Smooth muscle cell (in vitro differentiated cells): ENCODE results near the gene RFC3. TPM values are rescaled to one million over a fixed set of nuclear protein-coding genes. Genes with fewer than 3 reads are reported as not detected.

Experiments
- DNase-seq: peaks from one replicate; lab custom pipeline; 2025; ENCODE audit not compliant: unreplicated experiment; lab: John Stamatoyannopoulos, UW
- H2AFZ ChIP-seq: fragments of 200-600 bp; sonication (generic); 2 replicates; pipeline ENCODE4 v1.6.0; 2016; ENCODE audit warnings: antibody characterized with exemption, low read depth, mild to moderate bottlenecking
- H3F3A ChIP-seq: fragments of 200-600 bp; sonication (generic); 2 replicates; pipeline ENCODE4 v1.6.0; 2017; ENCODE audit warnings: antibody characterized with exemption, low read depth
- H3K27ac ChIP-seq: fragments of 200-600 bp; sonication (generic); 2 replicates; pipeline ENCODE4 v1.5.1; 2016; ENCODE audit warnings: low read depth, mild to moderate bottlenecking
- H3K27me3 ChIP-seq: fragments of 200-600 bp; sonication (generic); 2 replicates; pipeline ENCODE4 v1.6.1; 2016; ENCODE audit warnings: low read depth, mild to moderate bottlenecking
- H3K36me3 ChIP-seq: fragments of 200-600 bp; sonication (generic); 2 replicates; pipeline ENCODE4 v1.5.1; 2016; ENCODE audit warnings: low read depth
- H3K4me1 ChIP-seq: fragments of 200-600 bp; sonication (generic); 2 replicates; pipeline ENCODE4 v1.5.1; 2016; ENCODE audit warnings: low read depth
- H3K4me2 ChIP-seq: fragments of 200-600 bp; sonication (generic); 2 replicates; pipeline ENCODE4 v1.6.0; 2016; ENCODE audit warnings: mild to moderate bottlenecking
- H3K4me3 ChIP-seq: fragments of 200-600 bp; sonication (generic); 2 replicates; pipeline ENCODE4 v1.5.1; 2016; ENCODE audit warnings: mild to moderate bottlenecking
- H3K79me2 ChIP-seq: fragments of 200-600 bp; sonication (generic); 2 replicates; pipeline ENCODE4 v1.6.0; 2016; ENCODE audit warnings: low read depth, mild to moderate bottlenecking
- H3K9ac ChIP-seq: fragments of 200-600 bp; sonication (generic); 2 replicates; pipeline ENCODE4 v1.6.0; 2016; ENCODE audit warnings: low read depth
- H3K9me3 ChIP-seq: fragments of 200-600 bp; sonication (generic); replicated peaks from 2 replicates; pipeline ENCODE4 v1.5.1; 2016; ENCODE audit warnings: low read depth
- H4K20me1 ChIP-seq: fragments of 200-600 bp; sonication (generic); 2 replicates; pipeline ENCODE4 v1.6.0; 2016; ENCODE audit warnings: low read depth
- CTCF ChIP-seq: fragments of 200-600 bp; sonication (generic); IDR thresholded peaks from 2 replicates; pipeline ENCODE4 v1.5.1; 2017; ENCODE audit warnings: borderline replicate concordance, mild to moderate bottlenecking, antibody characterized with exemption; ENCODE audit not compliant: insufficient read depth, poor library complexity, severe bottlenecking
- whole genome bisulfite sequencing: methylation state at CpG from one replicate; pipeline ENCODE4 v1.1.7; 2016; ENCODE audit warnings: low lambda C conversion rate; 5-methylcytosine and 5-hydroxymethylcytosine counted together
- polyA plus RNA-seq: library from polyadenylated mRNA; unstranded; fragments of >200 nt; fragmentation: Nextera tagmentation; extraction: Ambion mirVana; gene quantifications from 2 replicates; pipeline ENCODE4 v1.2.1, GENCODE V29; 2016
- total RNA-seq: library from RNA; depleted of rRNA; stranded (reverse); fragments of >200 nt; gene quantifications from 2 replicates; pipeline ENCODE4 v1.2.3, GENCODE V29; 2014

Gene RFC3
- total and polyA plus RNA-seq, 2 experiments from 2014 or later, result 7.3 to 11.6 TPM

GRCh38 chr13:33871207-33872004 lies 53.5 kb downstream of the RFC3 start:
- Histone ChIP-seq H3K36me3 (no peaks in the 10 kb centered on the region), H3K9ac (no peak overlapping the region), H3K4me1 (no peaks in the 10 kb centered on the region), H3K27me3 (no peaks in the 10 kb centered on the region), H4K20me1 (no peaks in the 10 kb centered on the region), H3K27ac (no peak overlapping the region), H3K9me3 (no peaks in the 10 kb centered on the region), H3F3A (no peaks in the 10 kb centered on the region), H3K4me2 (no peak overlapping the region), H3K4me3 (no peak overlapping the region), H3K79me2 (no peaks in the 10 kb centered on the region), H2AFZ (no peak overlapping the region)
- TF ChIP-seq CTCF, result no peak
- 71% methylated on average over 7 of the region's 7 CpGs for WGBS
- DNase-seq, result no peak

- no peak overlapping the region for H3K9ac ChIP-seq
Observed at GRCh38 chr13:33872005-33872351, 54.0 kb downstream of the RFC3 start.

GRCh38 chr13:33873251-33873908 lies 55.4 kb downstream of the RFC3 start:
- no peaks in the 10 kb centered on the region for H3K79me2 ChIP-seq
- no peaks in the 10 kb centered on the region for H3K9me3 ChIP-seq
- no peak overlapping the region for H3K4me2 ChIP-seq
- no peak overlapping the region for H3K9ac ChIP-seq
- no peaks in the 10 kb centered on the region for H4K20me1 ChIP-seq
- no peaks in the 10 kb centered on the region for H3F3A ChIP-seq
- H3K4me1 ChIP-seq, result no peaks in the 10 kb centered on the region
- no peak for DNase-seq
- no peaks in the 10 kb centered on the region for H3K36me3 ChIP-seq
- H3K27me3 ChIP-seq, result no peaks in the 10 kb centered on the region
- H3K4me3 ChIP-seq, result no peak overlapping the region
- no peak for TF ChIP-seq CTCF
- WGBS, result 85% methylated on average over 5 of the region's 5 CpGs
- no peak overlapping the region for H2AFZ ChIP-seq
- H3K27ac ChIP-seq, result no peak overlapping the region

More at GRCh38 chr13:33872005-33872351, 54.0 kb downstream of the RFC3 start:
- Histone ChIP-seq H3K4me2 (no peak overlapping the region), H3K9me3 (no peaks in the 10 kb centered on the region), H3K27me3 (no peaks in the 10 kb centered on the region), H3K79me2 (no peaks in the 10 kb centered on the region), H3K4me3 (no peak overlapping the region), H3K27ac (no peak overlapping the region), H2AFZ (no peak overlapping the region), H3K36me3 (no peaks in the 10 kb centered on the region), H4K20me1 (no peaks in the 10 kb centered on the region), H3K4me1 (no peaks in the 10 kb centered on the region), H3F3A (no peaks in the 10 kb centered on the region)
- no peak for TF ChIP-seq CTCF
- DNase-seq, result no peak
- WGBS, result 67% methylated on average over 6 of the region's 6 CpGs
